ENCODE results near the gene PTCD3.

PTCD3 gene

GRCh38 chr2:86135653-86136052, 29.6 kb downstream of the PTCD3 start:
- no peaks in the 10 kb centered on the region for H3K27me3 ChIP-seq (ENCODE audit: low read length)
- H3K79me2 ChIP-seq (ENCODE audit: insufficient read depth, low read length): no peaks in the 10 kb centered on the region
- no peaks in the 10 kb centered on the region for H3K9me3 ChIP-seq (ENCODE audit: insufficient read depth, low read length)
- H4K20me1 ChIP-seq (ENCODE audit: low read depth, low read length): no peaks in the 10 kb centered on the region
- H3K4me3 ChIP-seq (ENCODE audit: insufficient read depth, low read length, poor library complexity, severe bottlenecking): no peak overlapping the region
- H3F3A ChIP-seq (ENCODE audit: insufficient read depth): peaks cover 9% of the 10 kb centered on the region
- TF ChIP-seq EZH2phosphoT487 (conservative IDR thresholded peaks at IDR 0.05; ENCODE audit: low read length) (no peak), CTCF (IDR thresholded peaks at IDR 0.05; ENCODE audit: insufficient read depth, low read length, poor library complexity, severe bottlenecking) (no peak)
- no peak overlapping the region for H3K27ac ChIP-seq (ENCODE audit: low read depth, low read length)
- no peak overlapping the region for H2AFZ ChIP-seq (ENCODE audit: low read depth, low read length, severe bottlenecking)
- H3K9me2 ChIP-seq (replicated peaks; ENCODE audit: insufficient read depth, low read length): no peaks in the 10 kb centered on the region
- H3K4me2 ChIP-seq (ENCODE audit: low read depth, low read length, poor library complexity, severe bottlenecking): no peak overlapping the region
- H3K9ac ChIP-seq (ENCODE audit: low read length): no peak overlapping the region
- peaks cover 61% of the 10 kb centered on the region for H3K36me3 ChIP-seq (ENCODE audit: low read length)

GRCh38 chr2:86136141-86136540, 30.1 kb downstream of the PTCD3 start:
- Histone ChIP-seq H3K9me3 (ENCODE audit: insufficient read depth, low read length) (no peaks in the 10 kb centered on the region), H3K9ac (ENCODE audit: low read length) (no peak overlapping the region), H3K27ac (ENCODE audit: low read depth, low read length) (no peak overlapping the region), H3K27me3 (ENCODE audit: low read length) (no peaks in the 10 kb centered on the region), H3K79me2 (ENCODE audit: insufficient read depth, low read length) (no peaks in the 10 kb centered on the region), H4K20me1 (ENCODE audit: low read depth, low read length) (no peaks in the 10 kb centered on the region), H3K36me3 (ENCODE audit: low read length) (peaks cover 57% of the 10 kb centered on the region), H3K9me2 (replicated peaks; ENCODE audit: insufficient read depth, low read length) (no peaks in the 10 kb centered on the region), H3K4me2 (ENCODE audit: low read depth, low read length, poor library complexity, severe bottlenecking) (no peak overlapping the region), H3K4me3 (ENCODE audit: insufficient read depth, low read length, poor library complexity, severe bottlenecking) (no peak overlapping the region), H2AFZ (ENCODE audit: low read depth, low read length, severe bottlenecking) (no peak overlapping the region), H3F3A (ENCODE audit: insufficient read depth) (peaks cover 12% of the 10 kb centered on the region)
- TF ChIP-seq CTCF (IDR thresholded peaks at IDR 0.05; ENCODE audit: insufficient read depth, low read length, poor library complexity, severe bottlenecking) (no peak), EZH2phosphoT487 (conservative IDR thresholded peaks at IDR 0.05; ENCODE audit: low read length) (no peak)

GRCh38 chr2:86138736-86139625, 32.9 kb downstream of the PTCD3 start:
- Histone ChIP-seq H3K27me3 (ENCODE audit: low read length) (no peaks in the 10 kb centered on the region), H3K4me3 (ENCODE audit: insufficient read depth, low read length, poor library complexity, severe bottlenecking) (no peak overlapping the region), H2AFZ (ENCODE audit: low read depth, low read length, severe bottlenecking) (no peak overlapping the region), H3K9me2 (replicated peaks; ENCODE audit: insufficient read depth, low read length) (no peaks in the 10 kb centered on the region), H4K20me1 (ENCODE audit: low read depth, low read length) (no peaks in the 10 kb centered on the region), H3K36me3 (ENCODE audit: low read length) (peaks cover 30% of the 10 kb centered on the region), H3F3A (ENCODE audit: insufficient read depth) (peaks cover 28% of the 10 kb centered on the region), H3K79me2 (ENCODE audit: insufficient read depth, low read length) (no peaks in the 10 kb centered on the region), H3K9ac (ENCODE audit: low read length) (no peak overlapping the region), H3K27ac (ENCODE audit: low read depth, low read length) (no peak overlapping the region), H3K9me3 (ENCODE audit: insufficient read depth, low read length) (no peaks in the 10 kb centered on the region), H3K4me2 (ENCODE audit: low read depth, low read length, poor library complexity, severe bottlenecking) (no peak overlapping the region)
- TF ChIP-seq EZH2phosphoT487 (conservative IDR thresholded peaks at IDR 0.05; ENCODE audit: low read length): no peak

- Histone ChIP-seq H3K36me3 (ENCODE audit: low read length) (peaks cover 23% of the 10 kb centered on the region), H2AFZ (ENCODE audit: low read depth, low read length, severe bottlenecking) (no peak overlapping the region), H3K4me2 (ENCODE audit: low read depth, low read length, poor library complexity, severe bottlenecking) (no peak overlapping the region), H3F3A (ENCODE audit: insufficient read depth) (peaks cover 28% of the 10 kb centered on the region), H3K4me3 (ENCODE audit: insufficient read depth, low read length, poor library complexity, severe bottlenecking) (no peak overlapping the region), H4K20me1 (ENCODE audit: low read depth, low read length) (no peaks in the 10 kb centered on the region), H3K9ac (ENCODE audit: low read length) (no peak overlapping the region), H3K27ac (ENCODE audit: low read depth, low read length) (no peak overlapping the region), H3K9me2 (replicated peaks; ENCODE audit: insufficient read depth, low read length) (no peaks in the 10 kb centered on the region), H3K27me3 (ENCODE audit: low read length) (no peaks in the 10 kb centered on the region), H3K79me2 (ENCODE audit: insufficient read depth, low read length) (no peaks in the 10 kb centered on the region), H3K9me3 (ENCODE audit: insufficient read depth, low read length) (no peaks in the 10 kb centered on the region)
- TF ChIP-seq CTCF (IDR thresholded peaks at IDR 0.05; ENCODE audit: insufficient read depth, low read length, poor library complexity, severe bottlenecking) (no peak), EZH2phosphoT487 (conservative IDR thresholded peaks at IDR 0.05; ENCODE audit: low read length) (no peak)
Observed at GRCh38 chr2:86139981-86140380, 33.9 kb downstream of the PTCD3 start.

Data from SU-DHL-6 (cell line).